Dermis blood vessel endothelial cell (primary cell): ENCODE measurements around the gene NPAS3. TPM values are rescaled to one million over a fixed set of nuclear protein-coding genes. Genes with fewer than 3 reads are reported as not detected.

Source experiments
- DNase-seq: peaks from one replicate; pipeline ENCODE4 v3.0.0; 2010
- total RNA-seq: library from RNA; depleted of rRNA; stranded (reverse); fragments of >200 nt; gene quantifications from 2 replicates; pipeline ENCODE4 v1.2.3, GENCODE V29; 2014

Gene NPAS3
- total RNA-seq, 1 donor from 2014 or later = not detected

DNA sequence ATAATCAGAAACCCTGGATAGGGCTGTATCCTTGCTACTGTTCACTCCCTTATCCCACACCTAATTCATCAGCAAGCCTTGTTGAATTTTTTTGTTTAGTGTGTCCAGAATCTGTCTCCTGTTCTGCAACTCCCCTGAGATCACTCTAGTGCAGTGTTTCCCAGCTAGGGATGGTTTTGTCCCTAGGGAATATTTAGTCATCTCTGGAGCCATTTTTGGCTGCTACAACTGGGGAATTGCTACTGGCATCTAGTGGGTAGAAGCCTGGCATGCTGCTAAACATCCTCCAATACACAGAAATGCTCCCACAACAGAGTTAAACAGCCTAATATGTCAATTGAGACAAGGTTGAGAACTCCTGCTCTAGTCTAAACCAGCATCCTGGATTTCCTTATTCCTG lies 248.0 kb downstream of the NPAS3 start:
- DNase-seq = no peak

GRCh38 chr14:33188880-33189279 lies 250.2 kb downstream of the NPAS3 start:
- no peak for DNase-seq

- DNase-seq = no peak
Measured at GRCh38 chr14:33191855-33192254, 253.2 kb downstream of the NPAS3 start.

DNA sequence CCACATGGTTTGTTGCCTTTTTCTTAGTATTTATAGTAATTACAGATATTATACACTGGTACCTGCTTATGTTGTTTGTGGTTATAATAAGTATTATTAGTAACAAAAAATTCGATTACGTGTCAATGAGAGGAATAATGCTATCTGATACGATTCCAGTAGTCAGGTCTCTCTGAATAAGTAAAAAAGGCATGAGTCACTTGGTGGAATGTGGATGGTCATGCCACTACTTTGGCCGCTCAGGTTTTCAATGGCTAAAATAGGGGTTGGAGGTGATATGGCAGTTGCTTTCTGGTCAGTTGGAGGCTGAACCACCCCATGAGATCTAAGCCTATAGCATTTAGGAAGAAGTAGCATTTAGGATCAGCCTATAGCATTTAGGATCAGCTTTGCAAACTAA lies 255.9 kb downstream of the NPAS3 start:
- DNase-seq = no peak

DNA sequence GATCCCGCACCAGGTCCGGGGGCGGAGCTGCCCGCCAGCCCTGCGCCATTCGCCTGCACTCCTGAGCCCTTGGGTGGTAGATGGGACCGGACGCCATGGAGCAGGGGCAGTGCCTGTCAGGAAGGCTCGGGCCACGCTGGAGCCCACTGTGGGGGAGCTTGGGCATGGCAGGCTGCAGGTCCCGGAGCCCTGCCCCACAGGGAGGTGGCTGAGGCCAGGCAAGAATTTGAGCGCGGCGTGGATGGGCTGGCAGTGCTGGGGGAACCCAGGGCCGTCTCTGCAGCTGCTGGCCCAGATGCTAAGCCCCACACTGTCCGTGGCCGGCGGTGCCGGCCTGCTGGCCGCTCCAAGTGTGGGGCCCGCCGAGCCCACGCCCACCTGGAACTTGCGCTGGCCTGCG lies 260.0 kb downstream of the NPAS3 start:
- no peak for DNase-seq

DNA sequence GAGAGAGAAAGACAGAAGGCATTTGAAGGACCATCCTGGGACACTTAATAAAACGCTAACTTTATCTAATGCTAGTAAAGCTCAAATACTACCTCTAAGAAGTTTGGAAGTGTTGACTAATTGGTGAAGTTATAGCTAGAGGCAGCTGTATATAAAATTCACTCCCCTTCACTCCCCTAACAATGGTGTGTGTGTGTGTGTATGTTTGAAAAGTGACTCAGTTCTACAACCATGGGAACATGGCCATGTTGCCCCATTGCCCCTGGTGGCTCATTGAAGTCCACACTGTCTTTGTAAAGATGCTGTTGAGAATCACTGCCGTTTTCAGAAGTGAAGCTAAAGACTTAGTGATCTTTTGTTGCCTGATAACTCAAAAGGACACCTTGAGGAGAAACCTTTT lies 262.4 kb downstream of the NPAS3 start:
- DNase-seq = no peak

DNA sequence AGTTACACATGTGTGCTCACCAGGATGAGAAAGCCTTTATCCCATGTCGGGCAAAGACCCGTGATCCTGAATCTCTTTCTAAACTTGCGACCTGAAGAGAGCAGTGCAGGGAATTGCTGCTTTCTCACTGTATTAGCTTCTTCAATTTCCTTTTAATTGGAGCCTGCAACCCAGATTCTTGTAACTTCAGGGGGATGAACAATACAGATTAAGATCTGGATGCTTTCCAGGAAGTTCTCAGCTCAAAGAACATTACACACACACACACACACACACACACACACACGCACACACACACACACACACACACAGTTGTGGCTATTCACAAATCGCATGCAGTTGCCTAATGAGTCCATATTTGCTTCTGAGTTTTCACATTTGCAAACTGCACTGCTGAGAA lies 268.3 kb downstream of the NPAS3 start:
- DNase-seq = no peak

DNA sequence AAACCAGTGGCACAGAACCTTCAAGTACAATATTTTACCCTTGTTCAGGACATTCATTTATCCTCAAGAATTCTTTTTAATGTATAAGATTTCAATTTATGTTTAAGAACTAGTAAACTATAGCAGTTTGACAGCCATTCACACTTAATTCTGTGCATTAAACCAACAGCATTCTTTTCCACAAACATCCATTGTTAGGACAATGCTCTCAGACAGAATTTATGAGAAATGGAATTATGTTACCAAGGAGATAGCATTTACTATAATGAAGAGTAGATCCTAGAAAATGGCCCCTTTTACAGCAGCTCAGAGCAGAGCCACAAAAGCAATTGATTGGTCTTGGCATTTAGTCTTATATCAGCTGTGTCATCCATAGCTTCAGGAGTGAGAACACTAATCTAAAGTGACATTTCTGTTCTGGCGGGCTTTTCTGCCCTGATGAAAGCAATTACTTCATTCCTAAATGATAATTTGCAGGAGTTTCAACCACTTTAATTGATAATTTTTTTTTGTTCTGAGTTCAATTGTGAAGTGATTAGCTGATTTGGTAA lies 268.9 kb downstream of the NPAS3 start:
- DNase-seq = no peak

GRCh38 chr14:33210311-33210710 lies 271.6 kb downstream of the NPAS3 start:
- peak; percentile 39 for DNase-seq

DNA sequence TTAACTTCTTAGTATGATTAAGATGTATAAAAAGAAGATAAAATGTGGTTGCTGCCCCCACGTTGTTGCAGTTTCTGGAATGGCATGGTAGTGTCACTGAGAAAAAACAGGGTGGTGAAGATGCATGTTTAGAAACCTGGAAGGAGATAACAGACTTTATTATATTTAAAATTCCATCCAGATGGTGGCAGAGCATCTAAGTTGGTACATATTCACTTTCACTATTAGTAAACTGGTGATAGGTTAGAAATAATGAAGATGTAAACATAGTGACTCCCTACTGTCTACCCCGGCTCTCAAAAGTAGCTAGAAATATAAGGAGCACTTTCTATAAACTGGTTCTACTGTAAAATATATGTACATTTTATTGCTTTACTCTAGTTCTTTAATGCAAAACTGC lies 279.3 kb downstream of the NPAS3 start:
- DNase-seq = no peak

DNA sequence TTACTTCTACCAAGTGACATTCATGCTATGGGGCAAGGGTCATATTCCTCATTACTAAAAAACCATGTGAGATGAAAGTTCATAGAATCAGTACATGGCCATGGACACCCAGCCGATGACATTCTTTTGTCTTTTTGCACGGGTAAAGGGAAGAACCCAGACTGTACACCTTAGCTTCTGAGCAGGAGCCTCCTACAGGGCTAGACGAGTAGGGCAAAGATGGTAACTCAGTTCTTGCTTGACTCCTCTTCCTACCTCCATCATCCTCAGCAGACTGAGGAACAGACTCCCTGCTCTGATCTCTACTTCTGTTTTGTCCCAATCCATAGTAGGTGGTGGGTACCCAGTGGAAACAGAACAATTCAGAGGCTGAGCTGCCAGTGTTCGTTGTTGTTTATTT lies 281.3 kb downstream of the NPAS3 start:
- DNase-seq = no peak

GRCh38 chr14:33229269-33229929 lies 290.7 kb downstream of the NPAS3 start:
- DNase-seq = no peak

DNA sequence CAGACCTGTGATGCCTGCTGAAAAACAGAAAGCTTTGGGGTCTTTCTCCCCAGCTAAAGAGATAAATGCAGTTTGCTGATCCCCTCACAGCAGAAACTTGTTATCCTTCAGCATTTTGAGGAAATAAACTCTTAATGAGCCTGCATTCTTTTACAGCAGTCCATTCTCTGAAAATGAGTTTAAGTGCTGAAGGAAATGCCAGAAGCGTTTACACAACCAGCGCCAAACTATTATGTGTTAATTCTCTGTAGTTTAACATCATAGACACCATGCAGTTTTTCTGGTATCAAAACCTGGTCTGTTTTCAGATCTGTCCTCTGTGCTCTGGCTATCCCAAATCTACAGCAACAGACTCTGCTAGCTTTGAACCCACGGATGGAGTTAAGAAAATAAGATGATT lies 291.3 kb downstream of the NPAS3 start:
- DNase-seq = no peak

- no peak for DNase-seq
Measured at GRCh38 chr14:33232031-33232430, 293.4 kb downstream of the NPAS3 start.

GRCh38 chr14:33237115-33237740 lies 298.5 kb downstream of the NPAS3 start:
- DNase-seq = no peak

DNA sequence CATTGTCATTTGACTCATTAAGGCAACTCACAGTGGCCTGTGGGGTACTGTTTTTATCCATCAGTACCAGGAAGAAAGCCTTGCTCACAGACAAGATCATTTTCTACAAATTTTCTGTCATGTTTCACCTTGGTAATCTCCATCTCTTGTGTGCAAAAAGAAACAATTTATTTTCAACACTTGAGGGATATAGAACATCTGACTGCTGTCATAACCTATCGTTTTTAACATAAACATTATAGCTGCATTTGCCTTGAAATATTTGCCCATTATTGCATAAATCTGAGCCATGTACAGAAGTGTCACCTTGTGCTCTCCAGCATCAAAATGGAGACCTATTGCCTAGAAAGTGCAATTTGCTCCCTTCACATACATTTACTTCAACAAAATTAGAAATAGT lies 300.8 kb downstream of the NPAS3 start:
- DNase-seq = no peak

DNA sequence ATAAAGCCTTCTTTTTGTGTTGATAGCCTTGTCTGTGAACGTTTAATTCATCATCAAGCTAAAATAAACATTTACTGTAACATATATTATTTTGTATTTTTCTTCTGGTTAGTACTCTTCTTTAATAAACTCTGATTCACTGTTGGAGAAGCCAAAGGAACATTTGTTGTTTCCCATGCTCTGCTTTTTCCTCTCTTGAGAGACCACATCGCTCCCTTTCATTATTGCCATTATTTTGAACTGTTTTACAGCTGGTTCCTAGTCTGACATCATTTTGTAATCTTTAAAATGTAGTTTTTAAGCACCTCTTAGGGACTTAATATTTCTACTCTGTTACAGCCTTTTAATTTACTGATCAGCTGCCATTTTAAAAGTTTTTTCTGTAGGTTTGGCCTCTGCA lies 301.8 kb downstream of the NPAS3 start:
- no peak for DNase-seq

DNA sequence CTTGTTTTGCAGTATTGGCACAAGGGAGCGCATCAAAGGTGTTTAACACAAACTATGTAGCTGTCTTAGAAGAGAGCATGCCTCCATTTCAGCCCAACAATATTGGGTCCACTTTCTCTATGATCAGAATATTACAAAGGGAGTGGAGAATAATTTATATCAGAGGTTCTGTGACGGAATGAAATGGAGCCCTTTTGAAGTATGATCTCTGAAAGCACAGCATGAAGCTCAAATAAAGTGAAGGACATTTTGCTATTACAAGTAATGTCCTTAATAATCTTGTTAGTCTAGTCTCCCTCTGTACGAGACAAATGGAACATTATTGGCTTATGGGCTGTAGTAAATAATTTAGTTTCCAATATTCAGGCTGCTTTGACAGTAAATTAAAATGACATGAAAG lies 302.7 kb downstream of the NPAS3 start:
- DNase-seq = no peak

DNA sequence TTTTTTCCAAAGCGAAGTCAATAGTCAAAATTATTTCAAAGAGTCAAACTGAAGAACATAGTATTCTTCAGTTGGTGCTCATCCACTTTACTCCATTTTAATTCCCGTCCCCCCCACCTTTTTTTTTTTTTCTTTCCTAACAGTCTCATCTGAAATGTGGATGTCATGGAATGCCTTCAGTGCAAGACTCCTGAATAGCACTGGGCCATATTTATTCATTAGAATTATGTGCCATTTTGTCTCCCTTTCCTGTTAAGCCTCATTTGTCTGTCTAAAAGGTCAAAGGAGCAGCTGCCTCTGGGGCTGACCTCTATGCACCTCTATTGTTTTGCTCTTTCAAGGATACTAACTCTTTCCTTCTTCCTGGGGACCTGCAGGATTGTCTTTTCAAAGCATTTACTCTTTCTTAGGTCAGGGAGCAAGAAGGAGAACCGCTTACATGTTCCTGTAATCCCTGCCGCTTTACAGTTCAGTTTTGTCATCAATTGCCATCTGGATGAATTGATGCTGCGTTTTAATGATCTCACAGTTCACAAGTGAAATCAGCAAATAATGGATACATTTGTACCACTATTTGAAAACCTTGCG lies 310.6 kb downstream of the NPAS3 start:
- no peak for DNase-seq

- no peak for DNase-seq
Measured at GRCh38 chr14:33250963-33251362, 312.3 kb downstream of the NPAS3 start.

DNA sequence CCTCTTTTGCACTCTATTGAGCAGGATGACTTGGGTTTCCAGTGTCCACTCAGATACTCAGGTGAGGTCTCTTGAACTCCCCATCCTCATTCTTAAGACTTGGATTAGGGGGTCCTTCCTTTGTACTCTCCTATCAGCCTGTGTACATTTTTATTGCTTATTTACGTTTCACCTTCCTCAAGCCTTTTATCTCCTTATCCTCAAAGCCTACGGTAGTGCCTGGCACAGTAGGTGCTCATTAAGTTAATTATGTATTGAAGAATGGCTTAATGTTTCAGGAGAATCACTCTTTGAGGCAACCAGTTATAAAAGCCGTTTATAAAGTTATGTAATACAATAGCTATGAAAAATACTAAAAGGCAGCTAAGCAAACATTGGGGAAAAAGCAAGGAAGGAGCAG lies 315.7 kb downstream of the NPAS3 start:
- no peak for DNase-seq

DNA sequence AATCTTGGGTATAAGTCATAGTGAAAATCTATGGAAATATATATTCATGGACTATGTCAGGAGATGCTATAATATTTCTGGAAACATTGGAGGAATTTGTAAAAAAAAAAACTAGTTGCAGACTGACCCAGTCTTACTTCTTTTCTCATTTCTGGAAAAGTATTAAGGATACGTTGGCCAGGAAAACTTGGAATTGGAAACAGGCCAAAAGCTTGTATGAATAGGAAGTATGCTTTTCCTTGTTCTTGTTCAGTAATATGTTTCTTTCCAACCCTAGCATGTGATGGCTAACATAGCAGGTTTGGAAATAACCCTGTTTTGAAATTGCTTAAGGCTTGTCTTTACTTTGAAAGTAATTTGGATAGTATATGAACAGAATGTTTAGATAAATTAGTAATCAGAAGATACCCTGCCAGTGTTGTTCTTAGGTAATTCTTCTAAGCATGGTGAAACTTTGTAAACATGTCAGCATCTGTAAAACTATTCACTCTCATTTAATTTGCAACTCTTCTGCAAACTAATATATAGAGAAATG lies 316.2 kb downstream of the NPAS3 start:
- peak; percentile 53 for DNase-seq

GRCh38 chr14:33257796-33258195 lies 319.1 kb downstream of the NPAS3 start:
- DNase-seq = no peak

DNA sequence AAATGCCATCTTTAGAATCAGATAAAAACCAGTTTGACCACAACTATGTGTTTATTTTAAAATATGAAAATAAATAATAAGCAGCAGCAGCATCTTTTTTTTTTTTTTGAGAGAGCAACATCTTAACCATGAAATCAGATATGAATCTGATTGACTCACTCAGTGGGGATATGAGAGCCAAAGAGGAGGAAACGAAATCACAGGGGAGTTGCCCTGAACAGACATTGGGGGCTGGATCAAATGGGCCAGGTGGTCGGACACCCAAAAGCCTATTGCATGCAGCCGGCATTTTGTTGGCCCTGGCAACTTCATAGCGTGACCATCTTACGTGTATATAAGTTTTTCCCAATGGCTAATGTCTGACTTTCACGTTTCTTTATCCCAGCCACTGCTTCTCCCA lies 321.1 kb downstream of the NPAS3 start:
- DNase-seq = no peak
